Trophoblast cell (in vitro differentiated cells and primary cell): ENCODE data around the gene GSTT2B.
A peak's percentile ranks its signal among the peaks of the same experiment; 100 is the strongest.
"Not testable (repeated sequence)": the region's sequence is repeated elsewhere in the genome, so short reads cannot be mapped to it uniquely, and the experiment has no call there.

ENCODE experiments used
- DNase-seq, 2 donors: peaks; one replicate each; pipeline ENCODE4 v3.0.0-alpha.2; 2016
- H2AFZ ChIP-seq: 2 replicates; pipeline ENCODE4 v1.6.1; 2013; ENCODE audit warnings: low read length, moderate library complexity, mild to moderate bottlenecking; ENCODE audit not compliant: insufficient read depth, poor library complexity
- H2AK5ac ChIP-seq: 2 replicates; pipeline ENCODE4 v1.6.1; 2013; ENCODE audit warnings: mild to moderate bottlenecking, low read length
- H2BK120ac ChIP-seq: 2 replicates; pipeline ENCODE4 v1.6.1; 2013; ENCODE audit warnings: low read length, mild to moderate bottlenecking, moderate library complexity; ENCODE audit not compliant: insufficient read depth, poor library complexity
- H2BK12ac ChIP-seq: 2 replicates; pipeline ENCODE4 v1.6.1; 2013; ENCODE audit warnings: mild to moderate bottlenecking, low read length, moderate library complexity
- H2BK5ac ChIP-seq: 2 replicates; pipeline ENCODE4 v1.6.1; 2013; ENCODE audit warnings: low read length, low read depth, moderate library complexity, mild to moderate bottlenecking; ENCODE audit not compliant: poor library complexity
- H3K14ac ChIP-seq: 2 replicates; pipeline ENCODE4 v1.6.1; 2013; ENCODE audit warnings: mild to moderate bottlenecking, low read length
- H3K18ac ChIP-seq: 2 replicates; pipeline ENCODE4 v1.6.1; 2013; ENCODE audit warnings: mild to moderate bottlenecking, low read length
- H3K23ac ChIP-seq: 2 replicates; pipeline ENCODE4 v1.6.1; 2013; ENCODE audit warnings: low read length
- H3K27ac ChIP-seq: 2 replicates; pipeline ENCODE4 v1.5.1; 2013; ENCODE audit warnings: low read depth, mild to moderate bottlenecking, inconsistent platforms, low read length, moderate library complexity
- H3K27me3 ChIP-seq: 2 replicates; pipeline ENCODE4 v1.6.1; 2013; ENCODE audit warnings: inconsistent platforms, mild to moderate bottlenecking, low read length, moderate library complexity; ENCODE audit not compliant: insufficient read depth
- H3K36me3 ChIP-seq, 2 experiments: 1 replicate in 1 of 2; 2 replicates in 1 of 2; pipeline ENCODE4 v1.6.1; 2013; ENCODE audit warnings: low read length in 2 of 2, mild to moderate bottlenecking in 2 of 2, moderate library complexity in 1 of 2; ENCODE audit not compliant: insufficient read depth in 2 of 2, control insufficient read depth in 1 of 2
- H3K4ac ChIP-seq: 2 replicates; pipeline ENCODE4 v1.6.1; 2013; ENCODE audit warnings: low read depth, mild to moderate bottlenecking, low read length, moderate library complexity
- H3K4me1 ChIP-seq, 2 experiments: 1 replicate in 1 of 2; 2 replicates in 1 of 2; pipeline ENCODE4 v1.6.1; 2013; ENCODE audit warnings: low read length in 2 of 2, mild to moderate bottlenecking in 2 of 2, moderate library complexity in 1 of 2; ENCODE audit not compliant: insufficient read depth in 2 of 2, control insufficient read depth in 1 of 2
- H3K4me2 ChIP-seq: 2 replicates; pipeline ENCODE4 v1.6.1; 2013; ENCODE audit warnings: inconsistent platforms, mild to moderate bottlenecking, low read length, moderate library complexity
- H3K4me3 ChIP-seq: 2 replicates; pipeline ENCODE4 v1.5.1; 2013; ENCODE audit warnings: mild to moderate bottlenecking, low read depth, low read length, inconsistent platforms
- H3K79me1 ChIP-seq: one replicate; pipeline ENCODE4 v1.6.1; 2013; ENCODE audit warnings: low read length
- H3K79me2 ChIP-seq: 2 replicates; pipeline ENCODE4 v1.6.1; 2013; ENCODE audit warnings: low read length, mild to moderate bottlenecking; ENCODE audit not compliant: control insufficient read depth, insufficient read depth, poor library complexity
- H3K9ac ChIP-seq: 2 replicates; pipeline ENCODE4 v1.6.1; 2013; ENCODE audit warnings: mild to moderate bottlenecking, low read length
- H3K9me3 ChIP-seq: 2 replicates; pipeline ENCODE4 v1.6.1; 2013; ENCODE audit warnings: low read depth, mild to moderate bottlenecking, control low read depth, inconsistent platforms, low read length; ENCODE audit not compliant: insufficient read depth
- H4K12ac ChIP-seq: 2 replicates; pipeline ENCODE4 v1.6.1; 2013; ENCODE audit warnings: low read depth, mild to moderate bottlenecking, low read length, moderate library complexity
- H4K8ac ChIP-seq: 2 replicates; pipeline ENCODE4 v1.6.1; 2013; ENCODE audit warnings: low read depth, mild to moderate bottlenecking, low read length, moderate library complexity
- H4K91ac ChIP-seq: one replicate; pipeline ENCODE4 v1.6.1; 2013; ENCODE audit warnings: low read depth, mild to moderate bottlenecking, low read length, moderate library complexity
- WGBS: extraction: QIAGEN DNeasy Blood & Tissue Kit; methylation state at CpG from one replicate; pipeline ENCODE4 v1.1.7; 2013; ENCODE audit warnings: missing lambda C conversion rate; ENCODE audit not compliant: insufficient read length, insufficient coverage; ENCODE audit errors: extremely low coverage; 5-methylcytosine and 5-hydroxymethylcytosine counted together

The GSTT2B gene

DNA sequence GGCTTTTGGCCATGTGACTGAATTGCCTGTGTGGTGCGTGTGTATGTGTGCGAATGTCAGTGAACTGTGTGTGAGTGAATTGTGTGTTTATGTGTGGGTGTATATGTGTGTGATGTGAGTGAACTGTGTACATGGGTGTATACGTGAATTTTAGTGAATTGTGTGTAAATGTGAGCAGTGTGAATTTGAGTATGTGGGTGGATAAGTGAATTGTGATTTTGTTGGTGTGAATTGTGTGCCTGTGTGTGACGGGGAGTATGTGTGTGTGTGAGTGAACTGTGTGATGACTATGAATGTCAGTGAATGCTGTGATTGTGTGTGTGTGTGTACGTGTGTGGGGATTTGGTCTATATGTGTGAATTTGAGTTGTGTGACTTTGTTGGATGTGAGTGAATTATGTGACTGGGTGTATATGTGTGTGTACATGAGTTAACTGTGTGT is 9.2 kb upstream of the GSTT2B start:
- H2AK5ac ChIP-seq, result no peak overlapping the region
- H3K4me1 ChIP-seq, result no peaks in the 10 kb centered on the region
- H3K36me3 ChIP-seq, result peaks cover 23 to 29% of the 10 kb centered on the region in 2 experiments
- no peak overlapping the region for H3K4me2 ChIP-seq
- 100% methylated on average over 4 of the region's 5 CpGs for WGBS
- H3K14ac ChIP-seq, result no peak overlapping the region
- H3K27ac ChIP-seq, result no peak overlapping the region
- H3K9me3 ChIP-seq, result no peaks in the 10 kb centered on the region
- no peak overlapping the region for H3K4me3 ChIP-seq
- no peak overlapping the region for H4K8ac ChIP-seq
- no peak overlapping the region for H3K18ac ChIP-seq
- H3K79me2 ChIP-seq, result no peaks in the 10 kb centered on the region
- no peak overlapping the region for H4K91ac ChIP-seq
- no peak overlapping the region for H4K12ac ChIP-seq
- H3K27me3 ChIP-seq, result no peaks in the 10 kb centered on the region
- no peak overlapping the region for H2BK12ac ChIP-seq
- H3K4ac ChIP-seq, result no peak overlapping the region
- no peak overlapping the region for H2AFZ ChIP-seq
- no peak overlapping the region for H2BK5ac ChIP-seq
- H2BK120ac ChIP-seq, result no peak overlapping the region
- DNase-seq, result no peak
- H3K9ac ChIP-seq, result no peak overlapping the region
- H3K23ac ChIP-seq, result peak overlapping the region; percentile 35
- H3K79me1 ChIP-seq, result no peaks in the 10 kb centered on the region

DNA sequence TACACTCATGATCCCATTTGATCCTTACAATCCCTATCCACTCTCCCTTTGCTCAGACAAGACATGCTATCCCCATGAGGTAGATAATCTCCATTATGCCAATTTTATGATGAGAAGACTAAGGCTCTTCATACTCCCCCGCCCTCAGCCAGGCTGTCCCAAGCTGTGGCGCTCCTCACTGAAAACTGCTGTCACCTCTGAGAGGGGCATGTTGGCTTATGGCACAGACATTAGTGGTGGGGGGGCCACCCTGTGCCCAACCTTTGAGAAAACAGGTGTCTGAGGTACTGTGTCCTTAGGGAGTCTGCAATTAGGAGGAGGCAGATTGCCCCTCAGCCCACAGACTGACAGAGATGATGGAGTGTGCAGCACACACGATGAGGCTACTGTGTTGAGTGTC is 8.1 kb upstream of the GSTT2B start:
- no CpG with 5 or more reads among the region's 3 CpGs for WGBS
- DNase-seq, result no peak

GRCh38 chr22:23966568-23966967 is 5.6 kb upstream of the GSTT2B start, which contains the start of gene DDTL:
DDTL (plus strand) TSS chr22:23966888; CDS start chr22:23966915, 27 bp downstream.
- H3K18ac ChIP-seq, H2AFZ ChIP-seq, H3K23ac ChIP-seq, H3K79me1 ChIP-seq, H3K27me3 ChIP-seq, H2BK120ac ChIP-seq, H2AK5ac ChIP-seq, H4K8ac ChIP-seq, H3K4me2 ChIP-seq, H2BK12ac ChIP-seq, H3K4ac ChIP-seq, DNase-seq, H3K14ac ChIP-seq, H3K9ac ChIP-seq, H4K91ac ChIP-seq, H3K79me2 ChIP-seq, H3K9me3 ChIP-seq, H2BK5ac ChIP-seq, H3K4me1 ChIP-seq, H3K27ac ChIP-seq, H3K4me3 ChIP-seq, H4K12ac ChIP-seq: not testable (repeated sequence)
- no CpG with 5 or more reads among the region's 30 CpGs for WGBS
- peaks cover 20 to 26% of the 10 kb centered on the region in 2 experiments for H3K36me3 ChIP-seq

More for the DNA sequence above, 8.1 kb upstream of the GSTT2B start:
- Histone ChIP-seq H2AK5ac (no peak overlapping the region), H4K91ac (no peak overlapping the region), H4K12ac (no peak overlapping the region), H2BK12ac (no peak overlapping the region), H3K9ac (no peak overlapping the region), H2BK120ac (no peak overlapping the region), H3K23ac (no peak overlapping the region), H3K14ac (no peak overlapping the region), H2BK5ac (no peak overlapping the region), H3K4me3 (no peak overlapping the region), H3K4me1 (no peaks in the 10 kb centered on the region), H3K4me2 (no peak overlapping the region), H4K8ac (no peak overlapping the region), H3K79me1 (no peaks in the 10 kb centered on the region), H3K79me2 (no peaks in the 10 kb centered on the region), H3K36me3 (peaks cover 23 to 29% of the 10 kb centered on the region in 2 experiments), H3K4ac (no peak overlapping the region), H3K27ac (no peak overlapping the region), H3K27me3 (no peaks in the 10 kb centered on the region), H2AFZ (no peak overlapping the region), H3K18ac (no peak overlapping the region), H3K9me3 (no peaks in the 10 kb centered on the region)

GRCh38 chr22:23966094-23966493 is 5.1 kb upstream of the GSTT2B start:
- not testable (repeated sequence) for H3K23ac ChIP-seq, H3K27ac ChIP-seq, H3K4ac ChIP-seq, H3K18ac ChIP-seq, H4K91ac ChIP-seq, H3K9ac ChIP-seq, H3K9me3 ChIP-seq, H3K4me3 ChIP-seq, H2BK12ac ChIP-seq, H4K8ac ChIP-seq, DNase-seq, H3K79me2 ChIP-seq, H3K79me1 ChIP-seq, H2BK5ac ChIP-seq, H3K14ac ChIP-seq, H3K27me3 ChIP-seq, H2BK120ac ChIP-seq, H3K4me2 ChIP-seq, H4K12ac ChIP-seq, H3K4me1 ChIP-seq, H2AK5ac ChIP-seq, H2AFZ ChIP-seq
- peaks cover 16 to 21% of the 10 kb centered on the region in 2 experiments for H3K36me3 ChIP-seq
- WGBS, result no CpG with 5 or more reads among the region's 18 CpGs
